ENCODE measurements around the gene USH2A.
"Not testable (repeated sequence)": the region's sequence is repeated elsewhere in the genome, so short reads cannot be mapped to it uniquely, and the experiment has no call there.

The USH2A gene

DNA sequence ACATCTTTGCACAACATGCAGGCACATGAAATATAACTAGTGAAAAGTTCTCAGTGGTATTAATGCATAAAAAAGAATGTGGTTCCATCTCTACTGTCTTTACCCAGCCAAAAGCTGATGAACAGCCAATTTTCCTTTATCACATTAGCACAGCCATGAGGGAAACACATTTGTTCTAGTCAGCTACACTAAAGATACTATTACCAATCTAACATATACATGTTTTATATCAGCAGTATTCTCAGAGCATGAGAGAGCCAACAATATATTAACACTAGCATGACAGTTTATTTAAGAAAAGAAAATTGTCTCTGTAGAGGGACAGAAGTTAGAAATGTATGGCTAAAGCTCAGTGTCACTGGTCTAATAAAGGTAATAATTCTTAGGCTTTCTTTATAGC, 56.3 kb downstream of the USH2A start:
- Histone ChIP-seq H3K9me3 (ENCODE audit: low read length) (no peaks in the 10 kb centered on the region), H3K4me1 (ENCODE audit: insufficient read depth, low read length) (no peaks in the 10 kb centered on the region), H2AFZ (ENCODE audit: low read depth, low read length) (no peak overlapping the region), H3K4me3 (ENCODE audit: low read length) (no peak overlapping the region), H3K27me3 (ENCODE audit: insufficient read depth, low read length) (no peaks in the 10 kb centered on the region), H3K36me3 (ENCODE audit: insufficient read depth, low read length) (no peaks in the 10 kb centered on the region)

- no peak overlapping the region for H2AFZ ChIP-seq (ENCODE audit: low read depth, low read length)
- H3K4me3 ChIP-seq (ENCODE audit: low read length), result no peak overlapping the region
- no peaks in the 10 kb centered on the region for H3K4me1 ChIP-seq (ENCODE audit: insufficient read depth, low read length)
- no peaks in the 10 kb centered on the region for H3K27me3 ChIP-seq (ENCODE audit: insufficient read depth, low read length)
- no peaks in the 10 kb centered on the region for H3K36me3 ChIP-seq (ENCODE audit: insufficient read depth, low read length)
- no peaks in the 10 kb centered on the region for H3K9me3 ChIP-seq (ENCODE audit: low read length)
Observed at GRCh38 chr1:216356945-216357344, 66.3 kb downstream of the USH2A start.

- H3K4me3 ChIP-seq (ENCODE audit: low read length), result no peak overlapping the region
- no peaks in the 10 kb centered on the region for H3K27me3 ChIP-seq (ENCODE audit: insufficient read depth, low read length)
Observed at GRCh38 chr1:216350186-216350585, 73.1 kb downstream of the USH2A start.

DNA sequence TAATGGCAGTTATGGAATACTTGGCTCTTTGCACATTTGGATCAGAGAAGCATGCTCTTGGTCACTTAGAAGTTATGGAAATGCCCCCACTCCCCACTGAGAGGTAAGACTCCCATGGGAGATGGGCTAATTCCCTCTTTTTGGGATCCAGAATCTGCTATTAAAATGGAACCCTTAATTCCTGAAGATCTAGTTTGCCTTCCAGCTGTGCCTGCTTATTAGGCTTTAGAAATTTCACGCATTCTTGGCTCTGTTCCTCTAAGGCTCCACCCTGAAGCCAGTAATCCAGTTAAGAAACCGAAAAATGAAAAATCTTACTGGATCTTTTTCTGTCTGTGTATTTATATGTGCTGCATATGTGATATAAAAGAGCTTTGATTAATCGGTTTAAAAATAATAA, 76.7 kb downstream of the USH2A start:
- H3K4me3 ChIP-seq (ENCODE audit: low read length), result no peak overlapping the region
- H3K36me3 ChIP-seq (ENCODE audit: insufficient read depth, low read length), result no peaks in the 10 kb centered on the region
- H3K27me3 ChIP-seq (ENCODE audit: insufficient read depth, low read length), result no peaks in the 10 kb centered on the region
- peaks cover 2% of the 10 kb centered on the region for H3K4me1 ChIP-seq (ENCODE audit: insufficient read depth, low read length)
- no peak overlapping the region for H2AFZ ChIP-seq (ENCODE audit: low read depth, low read length)
- H3K9me3 ChIP-seq (ENCODE audit: low read length), result no peaks in the 10 kb centered on the region

More at GRCh38 chr1:216350186-216350585, 73.1 kb downstream of the USH2A start:
- Histone ChIP-seq H3K9me3 (ENCODE audit: low read length) (no peaks in the 10 kb centered on the region), H2AFZ (ENCODE audit: low read depth, low read length) (no peak overlapping the region), H3K36me3 (ENCODE audit: insufficient read depth, low read length) (no peaks in the 10 kb centered on the region), H3K4me1 (ENCODE audit: insufficient read depth, low read length) (peaks cover 2% of the 10 kb centered on the region)

- H3K36me3 ChIP-seq (ENCODE audit: insufficient read depth, low read length); H2AFZ ChIP-seq (ENCODE audit: low read depth, low read length); H3K4me1 ChIP-seq (ENCODE audit: insufficient read depth, low read length); H3K4me3 ChIP-seq (ENCODE audit: low read length); H3K9me3 ChIP-seq (ENCODE audit: low read length); H3K27me3 ChIP-seq (ENCODE audit: insufficient read depth, low read length): not testable (repeated sequence)
Observed at GRCh38 chr1:216340542-216340941, 82.7 kb downstream of the USH2A start.

GRCh38 chr1:216332462-216332861, 90.8 kb downstream of the USH2A start:
- H3K4me3 ChIP-seq (ENCODE audit: low read length), result no peak overlapping the region
- no peaks in the 10 kb centered on the region for H3K27me3 ChIP-seq (ENCODE audit: insufficient read depth, low read length)
- H3K9me3 ChIP-seq (ENCODE audit: low read length), result no peaks in the 10 kb centered on the region
- H3K4me1 ChIP-seq (ENCODE audit: insufficient read depth, low read length), result no peaks in the 10 kb centered on the region
- H2AFZ ChIP-seq (ENCODE audit: low read depth, low read length), result no peak overlapping the region
- no peaks in the 10 kb centered on the region for H3K36me3 ChIP-seq (ENCODE audit: insufficient read depth, low read length)

GRCh38 chr1:216332003-216332402, 91.2 kb downstream of the USH2A start:
- Histone ChIP-seq H3K4me3 (ENCODE audit: low read length) (no peak overlapping the region), H2AFZ (ENCODE audit: low read depth, low read length) (no peak overlapping the region)

DNA sequence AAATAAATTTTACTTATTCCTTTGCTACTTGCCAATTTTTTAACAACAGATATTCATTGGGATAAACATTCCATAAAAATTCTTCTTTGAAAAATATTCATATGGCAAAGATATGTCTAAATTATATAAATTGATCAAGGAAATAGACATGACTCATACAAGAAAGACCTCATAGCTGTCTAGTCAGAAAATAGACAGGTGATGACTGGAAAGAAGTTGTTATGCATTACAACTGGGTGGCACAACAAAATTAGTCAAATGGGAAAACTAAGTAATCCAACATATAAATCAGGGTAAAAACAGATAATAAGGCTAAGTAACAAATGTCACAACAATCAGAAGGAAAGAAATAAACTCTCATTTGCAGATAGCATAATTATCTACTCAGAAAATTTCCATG, 92.0 kb downstream of the USH2A start:
- H3K9me3 ChIP-seq (ENCODE audit: low read length), result no peaks in the 10 kb centered on the region
- no peaks in the 10 kb centered on the region for H3K27me3 ChIP-seq (ENCODE audit: insufficient read depth, low read length)
- no peak overlapping the region for H2AFZ ChIP-seq (ENCODE audit: low read depth, low read length)
- no peak overlapping the region for H3K4me3 ChIP-seq (ENCODE audit: low read length)
- no peaks in the 10 kb centered on the region for H3K4me1 ChIP-seq (ENCODE audit: insufficient read depth, low read length)
- no peaks in the 10 kb centered on the region for H3K36me3 ChIP-seq (ENCODE audit: insufficient read depth, low read length)

More at GRCh38 chr1:216332003-216332402, 91.2 kb downstream of the USH2A start:
- Histone ChIP-seq H3K27me3 (ENCODE audit: insufficient read depth, low read length) (no peaks in the 10 kb centered on the region), H3K4me1 (ENCODE audit: insufficient read depth, low read length) (no peaks in the 10 kb centered on the region), H3K36me3 (ENCODE audit: insufficient read depth, low read length) (no peaks in the 10 kb centered on the region), H3K9me3 (ENCODE audit: low read length) (no peaks in the 10 kb centered on the region)

DNA sequence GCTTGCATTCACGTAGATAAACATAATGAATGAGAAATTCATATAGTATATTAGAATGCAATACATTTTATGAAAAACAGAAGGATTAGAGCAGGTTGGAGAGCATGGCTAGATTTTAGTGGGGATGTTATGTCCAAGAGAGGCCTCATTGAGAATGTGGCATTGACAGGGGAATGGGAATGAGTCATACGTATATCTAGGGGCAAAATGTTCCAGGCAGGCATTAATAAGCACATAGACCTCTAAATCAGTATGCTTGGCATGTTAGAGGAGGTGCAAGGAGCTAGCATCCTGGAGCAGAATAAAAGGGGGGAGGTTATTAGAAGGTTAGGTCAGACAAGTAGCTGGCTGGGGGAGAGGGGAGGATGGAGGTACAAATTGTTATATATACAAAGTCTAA, 93.0 kb downstream of the USH2A start:
- H3K4me1 ChIP-seq (ENCODE audit: insufficient read depth, low read length), result no peaks in the 10 kb centered on the region
- no peaks in the 10 kb centered on the region for H3K36me3 ChIP-seq (ENCODE audit: insufficient read depth, low read length)
- H2AFZ ChIP-seq (ENCODE audit: low read depth, low read length), result no peak overlapping the region
- H3K4me3 ChIP-seq (ENCODE audit: low read length), result no peak overlapping the region
- H3K27me3 ChIP-seq (ENCODE audit: insufficient read depth, low read length), result no peaks in the 10 kb centered on the region
- no peaks in the 10 kb centered on the region for H3K9me3 ChIP-seq (ENCODE audit: low read length)

GRCh38 chr1:216325946-216326345, 97.3 kb downstream of the USH2A start:
- Histone ChIP-seq H3K36me3 (ENCODE audit: insufficient read depth, low read length) (no peaks in the 10 kb centered on the region), H2AFZ (ENCODE audit: low read depth, low read length) (no peak overlapping the region), H3K4me1 (ENCODE audit: insufficient read depth, low read length) (no peaks in the 10 kb centered on the region), H3K27me3 (ENCODE audit: insufficient read depth, low read length) (no peaks in the 10 kb centered on the region), H3K9me3 (ENCODE audit: low read length) (no peaks in the 10 kb centered on the region), H3K4me3 (ENCODE audit: low read length) (no peak overlapping the region)

DNA sequence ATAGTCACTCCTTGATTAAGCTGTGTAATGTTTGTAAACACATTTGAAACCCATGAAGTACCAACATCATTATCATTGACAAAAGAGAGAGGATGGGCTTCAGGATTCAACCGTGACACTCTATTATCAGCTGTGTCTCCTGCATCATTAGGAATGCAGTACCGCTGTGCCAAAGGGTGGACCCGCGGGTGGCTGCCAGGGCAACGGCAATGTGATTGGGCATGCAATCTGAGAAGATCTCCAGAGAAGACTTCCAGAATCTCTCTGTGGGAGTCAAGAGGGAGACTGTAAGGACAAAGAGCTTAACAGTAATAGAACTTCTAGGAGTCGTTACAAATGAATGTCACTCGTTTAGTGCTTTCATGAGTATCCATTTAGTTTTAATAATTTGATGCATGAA, 97.9 kb downstream of the USH2A start:
- H3K4me1 ChIP-seq (ENCODE audit: insufficient read depth, low read length), result no peaks in the 10 kb centered on the region
- no peaks in the 10 kb centered on the region for H3K36me3 ChIP-seq (ENCODE audit: insufficient read depth, low read length)
- no peaks in the 10 kb centered on the region for H3K9me3 ChIP-seq (ENCODE audit: low read length)
- H3K4me3 ChIP-seq (ENCODE audit: low read length), result no peak overlapping the region
- no peaks in the 10 kb centered on the region for H3K27me3 ChIP-seq (ENCODE audit: insufficient read depth, low read length)
- H2AFZ ChIP-seq (ENCODE audit: low read depth, low read length), result no peak overlapping the region

- Histone ChIP-seq H3K36me3 (ENCODE audit: insufficient read depth, low read length) (no peaks in the 10 kb centered on the region), H3K4me3 (ENCODE audit: low read length) (no peak overlapping the region), H2AFZ (ENCODE audit: low read depth, low read length) (no peak overlapping the region), H3K27me3 (ENCODE audit: insufficient read depth, low read length) (no peaks in the 10 kb centered on the region), H3K9me3 (ENCODE audit: low read length) (no peaks in the 10 kb centered on the region), H3K4me1 (ENCODE audit: insufficient read depth, low read length) (no peaks in the 10 kb centered on the region)
Observed at GRCh38 chr1:216323344-216323743, 99.9 kb downstream of the USH2A start.

GRCh38 chr1:216314379-216315095, 108.7 kb downstream of the USH2A start:
- H3K4me3 ChIP-seq (ENCODE audit: low read length), result no peak overlapping the region
- H3K27me3 ChIP-seq (ENCODE audit: insufficient read depth, low read length), result no peaks in the 10 kb centered on the region
- no peaks in the 10 kb centered on the region for H3K4me1 ChIP-seq (ENCODE audit: insufficient read depth, low read length)
- no peaks in the 10 kb centered on the region for H3K36me3 ChIP-seq (ENCODE audit: insufficient read depth, low read length)
- H2AFZ ChIP-seq (ENCODE audit: low read depth, low read length), result no peak overlapping the region
- no peaks in the 10 kb centered on the region for H3K9me3 ChIP-seq (ENCODE audit: low read length)

DNA sequence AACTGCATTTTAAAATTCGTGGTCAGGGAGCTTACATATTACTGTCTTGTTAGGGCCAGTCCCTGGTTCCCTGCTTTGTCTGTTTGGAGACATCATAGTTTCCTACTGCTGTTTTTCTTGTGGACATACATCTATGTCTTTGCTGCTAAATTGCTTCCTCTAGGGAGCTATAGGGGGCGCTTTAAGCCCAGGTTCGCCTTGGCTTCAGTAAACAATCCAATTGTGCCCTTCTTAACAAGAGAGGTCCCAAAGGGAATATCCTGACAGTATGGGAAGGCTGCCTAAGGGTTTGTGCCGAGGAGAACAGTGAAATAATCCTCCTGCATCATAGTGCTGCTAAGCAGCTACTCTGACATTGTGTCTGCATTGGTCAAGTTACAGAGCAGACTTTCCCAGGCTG, 112.5 kb downstream of the USH2A start:
- Histone ChIP-seq H3K9me3 (ENCODE audit: low read length) (no peaks in the 10 kb centered on the region), H3K36me3 (ENCODE audit: insufficient read depth, low read length) (no peaks in the 10 kb centered on the region), H3K4me1 (ENCODE audit: insufficient read depth, low read length) (no peaks in the 10 kb centered on the region), H3K27me3 (ENCODE audit: insufficient read depth, low read length) (no peaks in the 10 kb centered on the region), H2AFZ (ENCODE audit: low read depth, low read length) (no peak overlapping the region), H3K4me3 (ENCODE audit: low read length) (no peak overlapping the region)
